KMS-11 (cell line): ENCODE measurements around the gene HSBP1L1.

Experiments used
- H2AFZ ChIP-seq: fragments of 200-600 bp; sonication (generic); 2 replicates; pipeline ENCODE4 v1.6.1; 2016; ENCODE audit warnings: antibody characterized with exemption, mixed run types, low read depth
- H3K27ac ChIP-seq: fragments of 200-600 bp; sonication (generic); 2 replicates; pipeline ENCODE4 v1.6.1; 2016; ENCODE audit warnings: mild to moderate bottlenecking, mixed run types
- H3K27me3 ChIP-seq: fragments of 200-600 bp; sonication (generic); 2 replicates; pipeline ENCODE4 v1.6.1; 2017; ENCODE audit warnings: mild to moderate bottlenecking, low read depth, mixed run types, moderate library complexity; ENCODE audit not compliant: insufficient read depth
- H3K36me3 ChIP-seq: fragments of 200-600 bp; sonication (generic); 2 replicates; pipeline ENCODE4 v1.6.1; 2017; ENCODE audit warnings: mild to moderate bottlenecking, mixed run types; ENCODE audit not compliant: insufficient read depth
- H3K4me1 ChIP-seq: fragments of 200-600 bp; sonication (generic); 2 replicates; pipeline ENCODE4 v1.6.1; 2016; ENCODE audit warnings: mild to moderate bottlenecking, low read depth, mixed run types; ENCODE audit not compliant: poor library complexity, severe bottlenecking
- H3K4me2 ChIP-seq: fragments of 200-600 bp; sonication (generic); 2 replicates; pipeline ENCODE4 v1.7.0; 2016; ENCODE audit warnings: mild to moderate bottlenecking, mixed run types
- H3K4me3 ChIP-seq: fragments of 200-600 bp; sonication (generic); IDR thresholded peaks from 2 replicates; pipeline ENCODE4 v1.6.1; 2017; ENCODE audit warnings: low read depth, low read length, mixed read lengths; ENCODE audit not compliant: insufficient read depth
- H3K79me2 ChIP-seq: fragments of 200-600 bp; sonication (generic); 2 replicates; pipeline ENCODE4 v1.6.1; 2016; ENCODE audit warnings: low read depth, mixed run types; ENCODE audit not compliant: insufficient read depth
- H3K9ac ChIP-seq: fragments of 200-600 bp; sonication (generic); 2 replicates; pipeline ENCODE4 v1.6.1; 2016; ENCODE audit warnings: mild to moderate bottlenecking, mixed run types
- H4K20me1 ChIP-seq: fragments of 200-600 bp; sonication (generic); 2 replicates; pipeline ENCODE4 v1.6.1; 2016; ENCODE audit warnings: mild to moderate bottlenecking, mixed run types; ENCODE audit not compliant: insufficient read depth
- CTCF ChIP-seq: fragments of 200-600 bp; sonication (generic); conservative IDR thresholded peaks from 2 replicates; pipeline ENCODE4 v1.6.1; 2017; ENCODE audit warnings: low read depth, mild to moderate bottlenecking, antibody characterized with exemption, low read length, moderate library complexity, mixed read lengths

HSBP1L1 gene

GRCh38 chr18:79921984-79922965, 42.2 kb upstream of the HSBP1L1 start:
- Histone ChIP-seq H3K4me2 (no peak overlapping the region), H3K9ac (no peak overlapping the region), H4K20me1 (no peaks in the 10 kb centered on the region), H3K4me3 (no peak overlapping the region), H2AFZ (no peak overlapping the region), H3K4me1 (no peaks in the 10 kb centered on the region), H3K27me3 (no peaks in the 10 kb centered on the region), H3K27ac (no peak overlapping the region), H3K79me2 (no peaks in the 10 kb centered on the region; the same call in 1 of the 2 replicates), H3K36me3 (no peaks in the 10 kb centered on the region; the same call in 1 of the 2 replicates)
- no peak for TF ChIP-seq CTCF

GRCh38 chr18:79922971-79923411, 41.5 kb upstream of the HSBP1L1 start:
- Histone ChIP-seq H3K79me2 (no peaks in the 10 kb centered on the region; the same call in 1 of the 2 replicates), H3K9ac (no peak overlapping the region), H3K27me3 (no peaks in the 10 kb centered on the region), H3K4me1 (no peaks in the 10 kb centered on the region), H2AFZ (no peak overlapping the region), H4K20me1 (no peaks in the 10 kb centered on the region), H3K36me3 (no peaks in the 10 kb centered on the region; the same call in 1 of the 2 replicates), H3K4me2 (no peak overlapping the region), H3K4me3 (no peak overlapping the region), H3K27ac (no peak overlapping the region)
- no peak for TF ChIP-seq CTCF

- H3K9ac ChIP-seq, result no peak overlapping the region
- H3K27ac ChIP-seq, result no peak overlapping the region
- H3K27me3 ChIP-seq, result no peaks in the 10 kb centered on the region
- H4K20me1 ChIP-seq, result no peaks in the 10 kb centered on the region
- no peaks in the 10 kb centered on the region; the same call in 1 of the 2 replicates for H3K79me2 ChIP-seq
- no peaks in the 10 kb centered on the region for H3K4me1 ChIP-seq
- TF ChIP-seq CTCF, result no peak
- H3K4me2 ChIP-seq, result no peak overlapping the region
- H3K36me3 ChIP-seq, result no peaks in the 10 kb centered on the region; the same call in 1 of the 2 replicates
- no peak overlapping the region for H3K4me3 ChIP-seq
- H2AFZ ChIP-seq, result no peak overlapping the region
Measured at GRCh38 chr18:79923896-79924585, 40.4 kb upstream of the HSBP1L1 start.

GRCh38 chr18:79924814-79925731, 39.4 kb upstream of the HSBP1L1 start:
- Histone ChIP-seq H3K4me1 (no peaks in the 10 kb centered on the region), H3K36me3 (peaks cover 5% of the 10 kb centered on the region; the same call in 1 of the 2 replicates), H4K20me1 (no peaks in the 10 kb centered on the region), H3K79me2 (no peaks in the 10 kb centered on the region; the same call in 1 of the 2 replicates), H3K4me2 (no peak overlapping the region), H3K4me3 (no peak overlapping the region), H3K27me3 (no peaks in the 10 kb centered on the region), H2AFZ (no peak overlapping the region), H3K27ac (no peak overlapping the region), H3K9ac (no peak overlapping the region)
- TF ChIP-seq CTCF, result no peak
